SU-DHL-6 (cell line): ENCODE data around the gene COL15A1.

Experiments used
- CTCF ChIP-seq: fragments of 200-600 bp; sonication (generic); IDR thresholded peaks from one replicate; pipeline ENCODE4 v1.5.1; 2017; ENCODE audit warnings: antibody characterized with exemption, mild to moderate bottlenecking, low read length, moderate library complexity; ENCODE audit not compliant: insufficient read depth, poor library complexity, severe bottlenecking
- EZH2phosphoT487 ChIP-seq: fragments of 200-600 bp; sonication (generic), shearing (Covaris generic); conservative IDR thresholded peaks from 2 replicates; pipeline ENCODE4 v1.6.1; 2018; ENCODE audit warnings: mild to moderate bottlenecking, antibody characterized with exemption, low read length, moderate library complexity, mixed read lengths

- TF ChIP-seq CTCF (no peak), EZH2phosphoT487 (no peak)
Observed at GRCh38 chr9:98995059-98995671, 51.5 kb downstream of the COL15A1 start.
